GM15510 (cell line): ENCODE measurements around the gene TMEM156.

ENCODE experiments used
- POLR2A ChIP-seq: IDR thresholded peaks from 3 replicates; pipeline ENCODE4 v1.6.1; 2011; ENCODE audit warnings: borderline replicate concordance; ENCODE audit not compliant: insufficient read length; ENCODE audit errors: extremely low read depth

Gene TMEM156

DNA sequence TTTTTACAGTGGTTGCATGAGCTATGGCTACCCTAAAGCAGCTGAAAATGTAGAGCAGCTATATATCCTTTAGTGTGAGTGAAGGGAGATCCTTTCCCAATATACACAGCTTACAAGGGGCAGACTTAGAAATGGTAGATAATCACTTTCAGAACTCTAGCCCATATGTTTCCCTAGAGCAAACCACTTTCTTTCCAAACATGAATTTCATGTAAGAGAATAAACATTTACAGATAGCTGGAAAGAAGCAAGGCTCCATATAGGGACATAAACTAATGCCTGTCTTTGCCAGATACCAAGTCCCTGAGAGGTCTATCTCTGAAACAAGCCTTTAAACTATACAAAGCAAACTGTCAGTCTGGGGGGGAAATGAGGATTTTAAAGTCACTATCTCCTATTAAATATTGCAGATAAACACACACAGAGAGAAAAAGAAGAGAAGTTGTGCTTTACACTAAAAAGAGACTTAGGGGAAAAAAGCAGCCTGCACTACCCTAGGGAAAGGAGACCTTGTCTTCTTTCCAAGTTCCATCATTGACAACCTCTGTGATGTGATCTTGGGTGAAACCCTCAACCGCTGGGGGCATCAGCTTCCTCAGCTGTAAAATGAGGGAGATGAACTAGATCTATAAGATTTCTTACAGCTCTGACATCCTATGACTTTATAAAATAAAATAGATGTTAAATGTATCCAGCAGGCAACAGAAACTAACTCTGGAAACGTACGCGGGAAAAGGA, 73.6 kb downstream of the TMEM156 start:
- no peak for TF ChIP-seq POLR2A

DNA sequence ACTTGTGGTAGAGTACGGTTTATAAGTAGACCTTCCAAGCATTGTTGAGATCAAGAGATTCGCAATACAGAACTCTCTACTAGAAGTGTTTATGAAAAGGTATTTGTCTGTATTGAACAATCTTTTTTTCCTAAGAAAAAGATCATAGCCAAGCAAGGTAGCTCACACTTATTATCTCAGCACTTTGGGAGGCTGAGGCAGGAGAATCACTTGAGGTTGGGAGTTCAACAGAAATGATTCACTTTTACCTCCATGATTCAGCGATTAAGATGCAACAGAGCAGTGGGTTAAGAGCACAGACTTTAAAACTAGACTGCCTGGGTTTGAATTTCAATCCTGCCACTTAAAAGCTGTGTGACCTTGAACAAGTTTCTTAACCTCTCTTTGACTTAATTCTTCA, 74.3 kb downstream of the TMEM156 start:
- TF ChIP-seq POLR2A, result no peak

DNA sequence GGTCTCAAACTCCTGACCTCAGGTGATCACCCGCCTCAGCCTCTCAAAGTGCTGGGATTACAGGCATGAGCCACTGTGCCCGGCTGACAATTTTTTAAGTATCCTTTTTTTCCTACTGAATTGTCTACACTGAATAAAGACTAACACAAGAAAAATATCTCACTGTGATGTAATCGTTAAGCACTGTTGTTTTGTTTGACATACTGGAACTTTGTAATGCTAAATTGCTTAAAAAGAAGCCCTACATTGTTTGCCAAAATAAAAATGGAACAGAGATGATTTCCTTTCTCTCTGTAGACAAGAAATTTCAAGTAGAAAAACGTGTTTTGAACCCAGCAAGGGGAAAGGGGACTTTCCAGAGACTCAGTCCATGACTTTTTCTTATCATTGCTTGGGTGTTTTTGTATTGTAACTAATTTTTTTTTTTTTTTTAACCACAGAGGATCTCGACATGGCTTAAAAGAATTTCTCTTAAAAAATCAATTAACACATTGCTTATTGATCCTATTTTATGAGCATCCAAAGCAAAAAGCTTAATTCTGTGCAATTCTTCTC, 74.9 kb downstream of the TMEM156 start:
- no peak for TF ChIP-seq POLR2A

DNA sequence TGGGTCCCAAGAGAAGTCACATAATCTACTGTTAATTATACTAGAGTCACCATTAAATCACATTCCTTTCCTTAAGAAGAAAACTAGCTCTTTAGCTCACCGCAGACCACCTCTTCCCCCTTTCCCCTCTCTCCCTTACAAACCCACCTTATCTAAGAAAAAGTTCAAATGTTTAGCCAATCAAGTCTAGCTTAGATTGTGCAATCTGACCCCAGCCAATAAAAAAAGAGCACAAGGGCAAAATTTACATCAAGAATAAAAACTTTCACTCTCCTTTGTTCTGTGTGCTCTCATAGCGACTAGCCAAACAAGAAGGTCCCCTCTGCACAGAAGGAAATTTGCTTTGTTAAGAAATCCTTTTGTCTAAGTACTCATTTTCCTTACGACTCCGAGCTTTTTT, 76.3 kb downstream of the TMEM156 start:
- no peak for TF ChIP-seq POLR2A

DNA sequence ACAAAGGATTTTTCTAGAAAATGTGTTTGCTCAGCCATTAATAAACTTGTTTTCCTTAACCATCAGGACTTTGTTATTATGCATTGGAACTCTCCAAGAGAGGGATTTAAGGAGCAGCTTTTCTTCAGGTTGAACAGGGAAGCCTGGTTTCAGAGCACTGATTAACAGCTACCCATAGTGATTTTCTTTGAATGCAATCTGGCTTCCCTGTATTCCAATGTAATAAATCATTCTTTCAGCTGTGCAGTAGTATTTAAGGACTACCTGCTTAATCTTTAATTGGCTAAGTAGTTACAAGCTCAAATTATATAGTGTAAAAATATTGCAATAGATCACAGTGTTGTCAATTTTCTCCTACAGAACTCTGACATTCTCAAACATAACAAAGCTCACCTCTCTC, 77.5 kb downstream of the TMEM156 start:
- no peak for TF ChIP-seq POLR2A

DNA sequence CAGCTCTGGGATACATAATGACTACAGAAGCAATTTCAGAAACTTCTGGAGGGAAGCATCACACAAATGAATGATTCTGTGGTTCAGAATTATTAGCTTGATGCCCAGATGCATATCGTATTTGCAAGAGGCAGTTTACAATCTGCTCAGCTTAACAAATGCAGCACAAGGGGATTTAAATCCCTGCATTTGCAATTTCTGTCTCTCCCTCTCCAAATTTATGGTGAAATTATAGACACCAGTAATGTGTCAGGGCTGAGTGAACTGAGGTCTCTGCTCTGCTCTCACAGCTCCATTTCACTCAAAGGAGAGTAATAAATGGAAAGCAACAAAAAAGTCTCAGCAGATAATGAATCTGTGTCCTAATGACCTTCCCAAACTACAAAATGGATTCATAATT, 80.2 kb downstream of the TMEM156 start:
- TF ChIP-seq POLR2A, result no peak

DNA sequence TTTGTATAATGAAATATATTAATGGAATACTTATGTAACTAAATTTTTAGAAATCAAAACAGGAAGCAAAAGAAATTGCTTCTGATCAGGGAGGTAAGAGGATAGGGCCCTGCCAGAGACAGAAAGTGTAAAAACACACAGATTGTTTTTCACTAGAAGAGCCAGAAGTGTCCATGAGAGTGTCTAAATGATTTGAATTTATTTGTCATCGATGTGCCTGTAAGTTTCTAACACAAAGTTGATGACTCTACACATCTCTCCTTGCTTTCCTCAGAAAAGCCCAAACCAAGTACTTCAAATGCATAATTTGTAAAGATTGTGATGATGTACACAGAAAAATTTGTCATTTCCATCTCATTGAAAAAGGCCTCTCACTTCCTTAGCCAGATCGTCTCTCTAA, 80.6 kb downstream of the TMEM156 start:
- no peak for TF ChIP-seq POLR2A

DNA sequence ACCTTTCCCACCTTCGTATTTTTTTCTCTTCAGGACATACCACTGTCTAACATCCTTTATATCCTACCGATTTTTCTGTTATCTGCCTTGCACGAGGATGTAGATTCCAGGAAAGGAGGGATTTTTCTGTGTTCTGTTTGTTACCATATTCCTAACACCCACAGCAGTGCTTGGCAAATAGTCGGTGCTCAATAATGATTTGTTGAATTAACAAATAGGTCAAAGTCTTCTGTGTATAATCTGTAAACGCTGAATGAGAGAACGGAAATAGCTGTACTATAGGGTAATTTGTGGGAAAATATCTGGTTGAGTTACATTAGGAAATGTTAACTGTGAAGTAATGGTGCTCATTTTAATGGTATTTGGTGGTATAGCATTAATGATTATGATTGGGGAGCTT, 81.5 kb downstream of the TMEM156 start:
- TF ChIP-seq POLR2A, result no peak

DNA sequence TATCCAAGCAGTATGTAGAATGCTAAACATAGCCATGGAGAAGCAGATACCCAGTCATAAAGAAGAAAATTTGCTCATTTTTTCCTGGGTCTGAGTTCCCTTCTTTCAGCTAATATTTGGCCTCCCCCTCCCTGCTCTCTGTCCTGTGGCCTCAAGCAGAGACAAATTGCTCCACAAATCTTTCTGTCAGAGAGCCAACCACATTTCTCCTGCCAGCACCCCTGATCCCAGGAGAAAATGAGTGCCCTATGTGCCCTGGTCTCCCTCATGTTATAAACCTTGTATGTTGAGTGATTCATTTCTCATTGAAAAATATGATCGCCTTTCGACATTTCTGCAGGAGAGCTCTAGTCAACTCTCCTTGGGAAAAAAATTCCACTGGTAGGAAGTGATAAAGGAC, 82.0 kb downstream of the TMEM156 start:
- no peak for TF ChIP-seq POLR2A

DNA sequence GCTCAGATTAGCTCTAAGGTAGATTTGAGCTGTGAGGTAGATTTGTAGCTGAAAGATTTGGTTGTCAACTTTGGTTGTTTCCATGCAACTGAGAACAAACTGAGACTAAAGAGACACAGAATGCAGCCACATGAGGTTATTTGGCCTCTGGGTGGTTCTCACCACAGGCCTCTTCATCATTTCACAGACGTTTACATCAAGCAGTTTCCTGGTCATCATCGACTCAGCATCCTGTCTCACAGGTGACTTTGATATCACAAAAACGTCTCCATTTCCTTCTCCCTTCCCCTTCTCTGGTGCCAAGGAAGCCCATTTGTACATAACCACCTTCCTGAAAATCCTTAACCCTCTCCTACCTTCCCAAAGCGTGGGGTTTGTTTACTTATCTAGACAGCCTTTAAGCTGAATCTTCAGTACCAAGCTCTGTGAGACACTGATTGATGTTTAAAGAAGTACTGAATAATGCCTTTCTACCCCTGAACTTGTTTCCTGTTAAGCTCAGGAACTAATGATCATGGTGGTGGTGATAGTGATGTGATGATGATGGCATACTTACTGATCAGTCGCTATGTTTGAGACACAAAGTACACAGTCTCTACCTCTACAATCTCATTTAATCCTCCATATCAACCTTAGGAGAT, 82.7 kb downstream of the TMEM156 start:
- no peak for TF ChIP-seq POLR2A

DNA sequence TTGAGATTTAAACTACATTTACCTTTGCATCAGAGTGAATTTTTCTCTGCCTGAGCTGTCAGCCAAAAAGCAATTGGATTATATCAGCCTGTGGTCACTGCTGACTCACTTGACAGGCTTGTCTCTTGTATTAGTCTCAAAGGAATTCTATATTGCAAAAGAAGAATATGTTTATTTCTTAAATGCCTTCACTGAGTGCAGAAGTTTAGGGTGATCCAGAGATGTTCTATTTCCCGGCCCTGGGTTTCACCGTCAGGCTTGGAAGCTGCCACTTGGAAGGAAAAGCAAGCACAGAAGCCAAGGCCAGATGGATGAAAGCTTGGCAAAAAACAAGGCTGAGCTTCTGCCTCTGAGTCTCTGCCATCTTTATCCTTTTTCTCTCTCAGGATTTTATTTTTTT, 83.7 kb downstream of the TMEM156 start:
- no peak for TF ChIP-seq POLR2A

DNA sequence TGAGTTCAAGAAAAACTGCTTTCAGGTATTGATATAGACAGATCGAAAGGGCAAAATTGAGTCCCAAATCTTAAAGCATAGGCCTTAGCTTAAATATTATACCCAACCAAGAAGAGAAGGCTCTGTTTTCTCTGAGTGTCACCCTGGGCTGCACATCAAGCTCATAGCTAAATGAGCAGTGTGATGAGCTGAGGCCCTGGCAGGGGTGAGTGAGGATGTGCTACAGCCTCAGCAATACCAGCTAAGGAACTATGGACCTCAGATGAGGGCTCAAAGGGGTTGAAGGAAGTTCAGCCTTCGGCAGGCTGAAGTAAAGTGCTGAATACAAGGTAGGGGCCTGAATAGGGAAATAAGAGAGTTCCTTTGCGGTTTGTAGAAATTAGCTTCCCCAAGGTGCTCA, 85.3 kb downstream of the TMEM156 start:
- no peak for TF ChIP-seq POLR2A

DNA sequence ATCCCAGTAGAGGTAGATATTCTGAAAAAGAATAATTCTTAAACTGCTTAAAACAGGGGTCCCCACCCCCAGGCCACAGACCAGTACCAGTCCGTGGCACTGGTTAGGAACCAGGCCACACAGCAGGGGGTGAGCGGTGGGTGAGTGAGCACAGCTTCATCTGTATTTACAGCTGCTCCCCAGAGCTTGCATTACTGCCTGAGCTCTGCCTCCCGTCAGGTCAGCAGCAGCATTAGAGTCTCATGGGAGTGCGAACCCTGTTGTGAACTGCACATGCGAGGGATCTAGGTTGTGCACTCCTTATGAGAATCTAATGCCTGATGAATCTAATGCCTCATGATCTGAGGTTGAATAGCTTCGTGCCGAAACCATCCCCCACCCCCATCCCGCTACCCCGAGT, 87.8 kb downstream of the TMEM156 start:
- no peak for TF ChIP-seq POLR2A

DNA sequence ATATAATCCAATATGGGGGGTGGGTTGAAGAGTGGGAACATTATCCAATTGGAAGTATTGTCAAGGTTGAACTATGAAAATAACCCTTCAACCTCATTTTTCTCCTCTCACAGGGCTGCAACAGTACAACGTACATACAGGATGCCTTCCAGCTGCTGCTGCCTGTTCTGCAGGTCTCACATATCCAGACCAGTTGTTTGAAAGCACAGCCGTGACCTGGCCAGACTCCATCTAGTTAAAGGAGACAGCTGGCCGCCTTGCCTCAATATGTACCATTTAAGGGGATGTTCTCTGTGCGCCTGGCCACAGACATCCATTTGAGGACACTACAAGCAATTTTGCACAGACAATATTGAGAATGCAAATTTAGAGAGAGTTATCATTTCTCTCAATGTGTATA, 88.9 kb downstream of the TMEM156 start:
- TF ChIP-seq POLR2A, result no peak

DNA sequence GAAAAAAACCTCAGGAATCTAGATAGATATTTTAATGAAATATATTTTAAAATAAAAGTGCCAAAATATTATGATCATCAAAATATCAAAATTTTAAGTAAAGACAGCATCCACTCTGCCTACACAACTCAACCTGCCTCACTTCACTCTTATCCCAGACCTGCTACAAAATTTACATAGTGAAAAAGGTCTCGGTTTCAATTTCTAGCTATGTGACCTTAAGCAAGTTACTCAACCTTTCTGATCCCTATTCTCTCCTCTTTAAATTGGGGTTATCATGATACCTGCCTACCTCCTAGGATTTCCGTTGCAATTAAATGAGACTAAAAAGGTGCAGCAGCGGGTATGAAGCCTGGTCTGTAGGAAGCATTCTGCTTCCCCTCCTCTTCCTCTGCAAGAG, 91.7 kb downstream of the TMEM156 start:
- TF ChIP-seq POLR2A, result no peak

DNA sequence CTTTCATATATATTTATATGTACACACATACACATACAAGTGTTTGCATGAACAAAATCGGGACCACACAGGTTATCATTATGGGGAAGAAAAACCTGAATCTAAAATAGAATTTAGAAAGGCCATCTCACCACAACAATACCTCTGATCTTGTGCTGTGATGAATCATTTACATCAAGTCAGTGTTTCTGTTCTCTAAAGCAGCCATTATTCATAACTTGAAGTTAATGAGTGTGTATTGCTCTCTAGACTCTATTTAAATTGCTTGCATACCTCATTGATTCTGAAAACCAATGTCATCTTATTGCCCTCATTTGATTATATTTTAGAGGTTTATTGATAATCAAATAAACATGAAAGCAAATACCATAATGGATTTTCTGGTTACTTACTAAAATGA, 93.0 kb downstream of the TMEM156 start:
- TF ChIP-seq POLR2A, result no peak
